NCI-H1092 (cell line): ENCODE measurements around the gene CEP104.

ENCODE experiments used
- DNase-seq: peaks from one replicate; lab custom pipeline; 2025; lab: John Stamatoyannopoulos, UW

CEP104 gene

DNA sequence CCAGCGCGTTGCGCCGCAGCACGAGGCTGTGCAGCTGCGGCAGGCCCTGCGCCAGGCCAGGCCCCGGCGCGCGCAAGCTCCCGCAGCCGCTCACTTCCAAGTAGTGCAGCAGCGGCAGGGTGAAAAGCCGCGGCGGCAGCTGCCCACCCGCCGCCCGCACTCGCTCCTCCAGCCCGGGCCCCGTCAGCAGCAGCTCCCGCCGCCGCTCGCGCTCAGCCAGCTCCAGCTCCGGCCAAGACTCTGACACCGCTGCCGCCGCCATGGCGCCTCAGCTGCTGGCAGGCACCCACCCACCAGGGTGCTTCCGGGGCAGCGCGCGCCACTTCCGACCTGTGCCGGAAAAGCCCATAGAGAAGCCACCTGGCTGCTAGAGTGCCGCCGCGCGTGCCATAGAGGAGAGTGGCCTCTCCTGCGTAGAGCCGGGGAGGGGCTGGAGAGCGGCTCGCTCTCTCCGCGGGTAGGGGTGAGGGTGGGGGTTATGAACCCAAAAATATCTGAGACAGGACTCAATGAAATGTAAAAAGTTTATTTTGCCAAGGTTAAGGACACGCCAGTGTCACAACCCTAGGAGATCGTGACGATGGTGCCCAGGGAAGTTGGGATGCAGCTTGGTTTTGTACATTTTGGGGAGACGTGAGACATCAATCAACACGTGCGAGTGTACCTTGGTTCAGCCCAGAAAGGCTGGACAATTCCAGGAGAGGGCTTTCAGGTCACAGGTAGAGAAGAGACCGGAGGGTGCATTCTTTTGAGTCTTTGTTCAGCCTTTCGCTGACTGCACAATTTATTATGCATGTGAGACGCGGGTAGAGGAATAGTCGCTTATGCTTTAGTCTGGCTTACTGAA lies 60.6 kb downstream of the CEP104 start, which contains the start of gene LRRC47:
Gene LRRC47, minus strand, starts transcription at position 284 of the 847 bp plus-strand sequence. Its CDS starts 22 bp downstream, at position 262.
- DNase-seq, result no peak

DNA sequence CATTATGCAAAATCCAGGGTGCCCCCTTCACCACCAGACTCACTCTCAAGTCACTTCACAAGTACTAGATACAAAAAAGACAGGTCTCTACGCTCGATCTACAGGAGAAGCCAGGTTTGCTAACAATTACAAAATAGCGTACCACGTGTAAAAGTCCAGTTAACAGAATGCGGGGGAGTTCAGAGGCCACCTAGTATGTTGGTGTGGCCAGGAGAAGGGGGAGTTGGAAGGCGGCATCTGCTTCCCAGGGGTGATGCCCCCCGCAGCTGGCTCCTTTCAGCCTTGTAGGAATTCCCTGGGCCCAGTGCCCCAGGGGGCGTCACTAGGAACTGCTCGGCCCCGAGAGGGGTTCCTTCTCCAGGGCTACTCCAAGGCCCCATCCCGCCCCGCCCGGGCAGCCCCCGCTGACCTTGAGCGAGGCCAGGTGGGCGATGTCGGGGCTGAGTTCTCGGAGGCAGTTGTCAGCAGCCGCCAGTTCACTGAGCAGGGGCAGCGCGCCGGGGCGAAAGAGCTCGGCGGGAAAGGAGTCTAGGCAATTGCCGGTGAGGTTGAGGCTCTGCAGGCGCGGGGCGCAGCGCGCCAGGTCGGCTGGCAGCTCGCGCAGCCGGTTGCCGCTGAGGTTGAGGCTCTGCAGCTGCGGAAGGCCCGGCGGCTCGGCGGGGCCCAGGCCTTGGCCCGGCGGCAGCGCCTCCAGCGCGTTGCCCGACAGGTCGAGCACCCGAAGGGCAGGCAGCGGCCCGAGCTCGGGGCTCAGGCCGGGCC lies 61.4 kb downstream of the CEP104 start:
- no peak for DNase-seq

GRCh38 chr1:3790952-3791351 lies 66.1 kb downstream of the CEP104 start:
- no peak for DNase-seq

GRCh38 chr1:3790500-3790923 lies 66.5 kb downstream of the CEP104 start:
- no peak for DNase-seq

DNA sequence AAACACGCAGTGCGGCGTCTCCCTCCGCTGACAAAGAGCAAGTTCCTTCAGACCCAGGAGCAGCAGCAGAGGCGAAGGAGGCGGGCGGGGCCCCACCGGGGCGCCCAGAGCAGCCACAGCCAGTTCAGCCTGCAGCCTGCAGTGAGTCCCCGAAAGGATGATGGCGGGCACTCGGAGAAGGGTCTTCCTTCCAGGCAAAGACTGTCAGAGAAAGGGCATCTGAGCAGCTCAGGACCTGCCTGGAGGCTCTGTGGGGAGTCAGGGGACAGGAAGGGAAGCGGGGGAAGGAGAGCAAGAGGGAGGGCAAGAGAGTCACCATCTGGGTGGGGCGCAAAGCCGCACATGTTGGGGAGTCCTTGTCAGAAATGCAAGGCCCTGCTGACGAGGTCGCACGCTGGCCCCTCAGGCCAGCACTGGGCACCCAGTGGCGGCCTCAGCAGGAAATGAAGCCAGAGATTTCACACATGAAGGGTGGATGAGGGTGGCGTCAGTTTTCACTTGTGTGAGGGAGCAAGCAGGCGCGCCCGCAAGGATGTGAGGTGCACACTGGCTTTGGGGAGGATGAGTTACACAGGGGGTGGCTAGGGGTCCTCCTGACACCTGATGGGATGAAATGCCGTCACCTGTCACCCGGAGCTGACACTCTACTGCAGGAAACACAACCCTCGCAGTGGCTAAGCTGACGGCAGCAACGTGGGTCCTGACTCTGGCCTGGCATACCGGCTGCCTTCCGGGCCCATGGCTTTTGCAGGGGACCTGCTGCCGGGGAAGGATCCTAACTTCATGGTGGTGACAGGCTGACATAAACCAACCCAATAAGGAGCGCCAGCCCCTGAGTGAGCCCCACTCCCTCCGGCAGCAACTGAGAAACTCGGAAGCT lies 67.3 kb downstream of the CEP104 start:
- DNase-seq, result no peak

DNA sequence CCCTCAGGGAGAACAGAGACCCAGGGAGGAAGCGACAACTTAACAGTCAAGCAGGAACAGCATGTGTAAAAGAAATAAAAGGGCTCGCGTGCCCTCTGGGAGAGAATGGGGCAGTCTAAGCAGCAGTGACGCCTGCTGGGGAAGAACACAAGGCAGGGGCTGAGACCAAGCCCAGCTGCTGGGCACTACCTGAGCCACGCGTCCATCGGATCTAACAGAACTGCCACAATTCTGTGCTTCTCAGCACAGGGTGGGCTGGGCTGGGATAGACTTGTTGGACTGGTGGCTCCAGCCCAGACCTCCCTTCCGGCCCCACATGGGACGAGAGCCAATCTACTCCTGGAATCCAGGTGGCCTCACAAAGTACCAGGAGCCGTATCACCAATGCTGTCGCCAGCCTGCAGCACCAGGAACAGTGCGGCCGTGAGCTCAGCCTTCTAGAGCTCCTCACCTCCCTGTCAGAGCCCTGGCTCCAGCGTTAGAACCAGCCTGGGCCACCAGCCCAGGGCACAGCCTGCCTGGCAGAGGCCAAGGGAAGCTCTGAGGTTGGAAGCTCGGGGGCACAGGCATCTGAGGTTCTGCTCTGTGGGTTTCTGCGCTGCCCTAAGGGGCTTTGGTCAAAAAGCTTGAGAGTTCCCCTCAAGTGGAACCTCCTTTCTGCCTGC lies 68.1 kb downstream of the CEP104 start:
- DNase-seq, result no peak

DNA sequence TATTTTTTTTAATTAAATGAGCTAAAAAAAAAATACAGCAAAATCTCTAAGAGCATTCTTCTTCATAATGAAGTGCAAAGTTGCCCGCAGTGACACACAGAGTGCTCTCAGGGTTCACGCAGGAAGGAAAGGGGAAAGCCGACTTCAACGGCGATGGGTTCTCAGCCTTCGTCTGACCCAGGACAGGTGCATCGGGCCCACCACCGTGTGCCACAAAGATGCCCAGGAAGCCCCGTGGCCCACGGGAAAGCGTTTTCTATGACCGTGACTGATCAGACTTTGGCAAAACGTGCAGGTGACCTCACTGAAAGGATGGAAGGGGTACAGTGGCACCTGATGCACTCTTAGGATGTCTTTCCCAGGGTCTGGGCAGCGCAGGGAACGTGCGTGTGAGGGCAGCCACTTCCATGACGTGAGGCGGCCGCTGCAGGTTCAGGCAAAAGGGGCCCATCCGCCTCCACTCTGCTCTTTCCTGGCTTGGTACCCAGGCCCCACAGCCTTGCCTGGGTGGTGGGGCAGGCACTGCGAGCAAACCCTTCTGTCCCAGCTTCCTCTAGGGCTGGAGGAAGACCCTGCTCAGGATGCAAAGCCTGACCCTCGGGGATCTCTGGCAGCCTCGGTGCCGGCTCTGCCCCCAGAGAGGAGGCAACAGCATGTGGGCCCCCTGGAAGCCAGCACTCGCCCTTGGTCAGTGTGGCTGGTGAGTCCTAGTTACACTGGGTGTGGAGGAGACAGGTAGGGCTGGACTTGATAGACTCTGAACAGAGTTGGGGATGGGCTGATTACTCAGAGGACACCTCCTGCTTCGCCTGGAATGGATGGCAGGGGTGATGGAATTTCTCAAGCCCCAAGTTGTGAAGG lies 69.0 kb downstream of the CEP104 start:
- no peak for DNase-seq

DNA sequence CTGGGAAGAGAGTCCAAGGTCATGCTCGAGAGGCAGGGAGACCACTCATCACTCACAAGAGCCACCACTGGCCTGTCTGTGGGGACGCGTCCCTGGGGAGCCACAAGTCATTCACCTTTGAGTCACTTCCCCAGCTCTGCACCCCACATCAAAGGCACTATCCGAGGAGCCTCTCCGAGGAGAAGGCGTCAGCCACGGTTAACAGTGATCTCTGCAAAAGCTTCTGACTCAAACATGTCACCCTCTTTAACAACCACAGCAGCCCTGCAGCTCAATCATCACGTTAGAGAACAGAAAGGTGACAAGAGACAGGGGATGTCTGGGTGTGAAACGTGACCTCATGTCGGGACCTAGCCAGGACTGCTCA lies 69.7 kb downstream of the CEP104 start:
- DNase-seq, result no peak

DNA sequence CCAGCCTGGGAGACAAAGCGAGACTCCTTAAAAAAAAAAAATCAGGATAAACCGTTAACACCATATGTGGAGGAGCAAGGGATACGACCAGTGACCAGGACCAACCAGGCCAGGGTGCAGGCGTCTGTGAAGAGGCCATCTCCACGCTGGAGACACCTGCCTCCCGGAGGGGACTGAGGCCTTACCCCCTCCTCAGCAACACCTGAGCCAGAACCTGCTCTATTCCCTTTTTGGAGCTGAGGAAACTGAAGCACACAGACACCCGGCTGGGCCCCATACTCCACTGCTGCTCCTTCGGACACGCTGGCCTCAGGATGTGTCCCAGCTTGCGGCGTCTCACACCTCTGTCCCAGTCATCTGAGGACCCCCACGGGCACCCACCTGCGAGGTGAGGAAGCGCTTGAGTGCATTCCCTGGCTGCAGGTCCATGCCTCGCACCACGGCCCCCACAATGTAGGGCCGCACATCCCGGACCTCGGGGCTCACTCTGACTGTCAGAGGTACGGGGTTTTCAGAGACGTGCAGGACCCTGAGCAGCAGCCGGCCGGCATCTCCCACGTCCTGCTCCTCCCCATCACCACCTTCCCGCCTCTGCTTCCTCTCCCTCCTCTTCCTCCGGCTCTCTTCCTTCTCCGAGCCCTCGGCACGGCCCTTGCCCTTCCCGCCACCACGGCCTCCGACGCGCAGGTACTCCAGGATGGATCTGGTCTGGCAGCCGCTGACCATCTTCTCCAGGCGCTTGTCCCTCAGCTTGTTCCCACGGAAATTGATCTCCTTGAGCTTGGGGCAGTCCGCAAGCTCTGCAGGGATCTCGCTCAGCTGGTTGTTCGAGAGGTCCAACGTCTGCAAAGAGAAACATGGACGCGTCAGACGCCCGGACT lies 70.3 kb downstream of the CEP104 start:
- DNase-seq, result no peak

DNA sequence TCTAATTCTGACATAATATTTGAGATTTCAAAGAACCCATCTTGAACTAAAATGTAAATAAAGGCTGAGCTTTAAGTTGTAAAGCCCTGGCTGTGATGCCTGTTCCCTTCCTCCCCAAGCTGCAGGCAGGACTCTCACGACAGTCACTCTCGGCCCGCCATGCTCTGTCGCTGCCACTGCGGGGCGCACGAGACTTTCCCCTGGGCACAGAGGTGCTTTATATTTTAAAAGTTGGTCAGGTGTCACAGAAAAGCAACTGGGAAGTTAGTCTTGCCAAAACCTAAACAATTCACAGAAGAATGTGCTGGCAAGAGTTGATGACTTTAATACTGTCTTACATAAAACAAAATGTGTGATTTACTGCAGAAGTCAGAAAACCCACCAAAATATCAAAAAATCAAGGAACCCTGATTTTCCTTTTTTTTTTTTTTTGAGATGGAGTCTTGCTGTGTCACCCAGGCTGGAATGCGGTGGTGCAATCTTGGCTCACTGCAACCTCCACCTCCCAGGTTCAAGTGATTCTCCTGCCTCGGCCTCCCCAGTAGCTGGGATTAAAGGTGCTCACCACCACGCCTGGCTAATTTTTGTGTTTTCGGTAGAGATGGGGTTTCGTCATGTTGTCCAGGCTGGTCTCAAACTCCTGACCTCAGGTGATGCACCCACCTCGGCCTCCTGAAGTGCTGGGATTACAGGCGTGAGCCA lies 71.4 kb downstream of the CEP104 start:
- no peak for DNase-seq

GRCh38 chr1:3785045-3785444 lies 72.0 kb downstream of the CEP104 start:
- no peak for DNase-seq

GRCh38 chr1:3783651-3784474 lies 73.1 kb downstream of the CEP104 start:
- no peak for DNase-seq

DNA sequence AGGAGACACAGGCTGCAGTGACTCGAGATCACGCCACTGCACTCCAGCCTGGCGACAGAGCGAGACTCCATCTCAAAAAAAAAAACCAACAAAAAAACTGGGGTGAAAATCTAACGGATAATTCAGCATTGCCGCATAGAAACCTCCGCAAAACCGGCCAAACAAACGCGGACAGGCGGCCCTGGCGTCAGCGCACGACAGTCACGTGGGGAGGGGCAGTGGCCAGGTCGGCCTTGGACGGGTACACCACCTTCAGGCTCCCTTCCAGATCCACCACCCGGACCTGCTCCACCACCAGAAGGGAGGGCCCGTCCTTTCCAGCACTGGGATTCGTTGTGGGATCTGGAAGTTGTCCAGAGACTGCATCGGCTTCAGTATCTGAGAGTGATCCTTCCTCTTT lies 76.1 kb downstream of the CEP104 start:
- no peak for DNase-seq

DNA sequence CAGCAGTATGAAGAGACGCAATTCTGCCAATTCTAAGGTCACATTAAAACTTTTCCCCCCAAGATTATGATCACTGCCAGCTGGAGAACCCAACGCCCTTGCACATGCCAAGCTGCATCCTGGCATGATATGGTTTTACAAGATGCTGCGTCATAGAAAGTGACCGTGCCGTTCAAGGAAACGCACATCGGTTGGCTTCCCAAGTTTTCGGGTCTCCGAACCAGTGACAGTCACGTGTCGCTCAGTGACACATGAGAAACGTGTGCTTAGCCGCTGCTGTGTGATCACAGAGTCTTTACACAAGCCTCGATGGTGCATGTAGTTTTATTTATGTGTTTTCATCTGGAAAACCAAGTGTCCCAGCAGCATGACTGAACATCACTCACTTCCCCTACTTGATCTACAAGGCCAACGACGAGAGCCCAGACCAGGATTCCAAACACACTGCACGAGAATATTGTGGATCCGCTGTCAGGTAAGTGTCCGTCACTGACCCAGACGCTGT lies 77.0 kb downstream of the CEP104 start:
- DNase-seq, result no peak

- DNase-seq, result no peak
These were observed 77.6 kb downstream of the CEP104 start for GRCh38 chr1:3779265-3779911.

DNA sequence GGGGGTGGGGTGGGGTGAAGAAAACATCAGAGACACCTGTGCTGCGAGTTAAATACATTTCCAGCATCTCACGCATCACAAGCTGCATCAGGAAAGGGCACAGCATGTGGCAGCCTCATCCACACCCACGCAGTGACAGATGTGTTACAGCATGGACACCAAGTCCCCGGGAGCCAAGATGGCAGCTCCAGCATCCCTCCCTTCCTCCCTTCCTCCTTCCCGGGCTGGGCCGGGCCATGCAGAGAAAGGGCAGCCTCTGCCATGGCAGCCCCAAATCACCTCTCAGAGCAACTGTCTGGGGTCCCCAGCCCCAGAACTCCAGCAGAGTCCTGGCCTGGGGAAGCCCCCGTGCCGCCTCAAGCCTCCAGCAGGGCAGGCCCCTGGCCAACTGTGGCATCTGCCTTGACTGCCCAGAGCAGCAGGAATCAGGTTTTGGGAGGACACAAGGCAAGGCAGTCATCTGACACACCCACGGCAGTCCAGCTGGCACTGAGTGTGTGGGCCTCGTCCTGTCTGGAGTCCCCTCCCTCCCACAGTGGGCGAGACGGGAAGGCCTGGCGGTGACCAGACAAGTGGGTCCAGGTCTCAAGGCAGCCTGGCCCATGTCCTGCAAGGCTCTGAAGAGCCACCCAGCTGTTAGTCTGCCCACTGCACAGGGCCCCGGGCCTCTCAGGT lies 78.3 kb downstream of the CEP104 start:
- no peak for DNase-seq
